Sigmoid colon (tissue), 7 donors: Measurements from ENCODE around the gene GPC5. TPM values are rescaled to one million over a fixed set of nuclear protein-coding genes. Genes with fewer than 3 reads are reported as not detected.

Source experiments
- DNase-seq: peaks from one replicate; pipeline ENCODE4 v3.0.0-alpha.2; 2019
- H3K27ac ChIP-seq, 4 donors: fragments of 200-600 bp; sonication (generic); one replicate each; pipeline ENCODE4 v1.5.1; 2016 to 2019; ENCODE audit warnings: mild to moderate bottlenecking in 1 of 4
- H3K27me3 ChIP-seq, 3 donors: fragments of 200-600 bp; sonication (generic); one replicate each; pipeline ENCODE4 v1.5.1; 2019; ENCODE audit warnings: mild to moderate bottlenecking in 1 of 3
- H3K36me3 ChIP-seq, 4 donors: fragments of 200-600 bp; sonication (generic); one replicate each; pipeline ENCODE4 v1.5.1; 2016 to 2019
- H3K4me1 ChIP-seq, 4 donors: fragments of 200-600 bp; sonication (generic); one replicate each; pipeline ENCODE4 v1.5.1; 2017 to 2019
- H3K4me3 ChIP-seq, 4 donors: fragments of 200-600 bp; sonication (generic); one replicate each; pipeline ENCODE4 v1.5.1; 2017 to 2019; ENCODE audit warnings: mild to moderate bottlenecking in 2 of 4, moderate library complexity in 1 of 4
- H3K9me3 ChIP-seq, 4 donors: fragments of 200-600 bp in 3 of 4; sonication (generic) in 3 of 4; one replicate each; pipeline versions ENCODE4 v1.5.1 to v1.6.1; 2013 to 2019
- EP300 ChIP-seq, 4 donors: sonication (generic); formaldehyde crosslinking; IDR thresholded peaks; one replicate each; pipeline ENCODE4 v1.6.1; 2017; ENCODE audit warnings: antibody characterized with exemption in 4 of 4
- POLR2A ChIP-seq, 2 donors: fragments of 450-650 bp; IDR thresholded peaks; one replicate each; pipeline ENCODE4 v1.6.1; 2016; ENCODE audit warnings: antibody characterized with exemption in 2 of 2, mild to moderate bottlenecking in 2 of 2, moderate library complexity in 2 of 2
- POLR2AphosphoS5 ChIP-seq, 4 donors: sonication (generic); formaldehyde crosslinking; IDR thresholded peaks; one replicate each; pipeline ENCODE4 v1.6.1; 2017; ENCODE audit warnings: antibody characterized with exemption in 4 of 4
- WGBS, 2 donors: extraction: QIAGEN DNeasy Blood & Tissue Kit; methylation state at CpG; one replicate each; pipeline ENCODE4 v1.1.7; 2013; 5-methylcytosine and 5-hydroxymethylcytosine counted together
- intact Hi-C: fragments of 100-400 bp; cut with DNase I; formaldehyde crosslinking; loops from one replicate; pipeline ENCODE4 v1.15.1; 2023
- polyA plus RNA-seq, 3 donors: library from polyadenylated mRNA; stranded (reverse); fragments of 200-250 nt; gene quantifications; one replicate each; pipeline ENCODE4 v1.2.3, GENCODE V29; 2013
- total RNA-seq, 4 donors: library from RNA; depleted of rRNA; stranded (reverse); fragments of >200 nt; gene quantifications; one replicate each; pipeline ENCODE4 v1.1.0, GENCODE V29; 2016
- TF ChIP-seq, protein P1 (sequence below), 4 experiments: fragments of 450-650 bp in 3 of 4; fragments of 200-600 bp in 1 of 4; IDR thresholded peaks; one replicate each; pipeline ENCODE4 v1.5.1; 2016 to 2019; ENCODE audit warnings: antibody characterized with exemption in 4 of 4, mild to moderate bottlenecking in 3 of 4, moderate library complexity in 2 of 4
- donor health status: healthy with polysubstance abuse.
- donor health status: Bipolar disorder and iron deficiency.
- donor health status: healthy.

The GPC5 gene
- total and polyA plus RNA-seq, 7 donors = 0.39 to 3.9 (median 2.9) TPM; not detected in 2

DNA sequence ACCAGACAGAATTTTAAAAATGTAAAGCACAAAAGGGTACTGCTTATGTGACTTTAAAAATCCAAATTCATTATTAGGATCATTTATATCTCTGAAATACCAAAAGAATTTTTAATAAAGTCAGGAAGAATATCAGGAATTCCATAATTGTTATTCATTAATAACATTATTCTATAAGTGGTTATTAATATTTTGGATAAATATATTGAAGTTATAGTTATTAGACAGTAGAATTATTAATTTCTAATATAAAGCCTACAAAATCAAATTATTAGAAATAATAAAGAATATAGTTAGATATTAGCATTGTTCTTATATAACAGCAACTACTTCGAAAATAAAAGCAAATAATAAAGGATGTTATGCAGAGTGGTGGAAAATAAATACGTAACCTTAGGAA lies 105.8 kb downstream of the GPC5 start:
- H3K4me1 ChIP-seq = no peaks in the 10 kb centered on the region
- intact Hi-C loops = no loop called here
- DNase-seq = no peak
- H3K27me3 ChIP-seq = no peaks in the 10 kb centered on the region
- WGBS, 2 donors = 82 to 91% methylated on average over 2 of the region's 2 CpGs
- no peaks in the 10 kb centered on the region for H3K9me3 ChIP-seq
- H3K27ac ChIP-seq = no peak overlapping the region
- H3K4me3 ChIP-seq = no peak overlapping the region
- TF ChIP-seq, protein P1, sequence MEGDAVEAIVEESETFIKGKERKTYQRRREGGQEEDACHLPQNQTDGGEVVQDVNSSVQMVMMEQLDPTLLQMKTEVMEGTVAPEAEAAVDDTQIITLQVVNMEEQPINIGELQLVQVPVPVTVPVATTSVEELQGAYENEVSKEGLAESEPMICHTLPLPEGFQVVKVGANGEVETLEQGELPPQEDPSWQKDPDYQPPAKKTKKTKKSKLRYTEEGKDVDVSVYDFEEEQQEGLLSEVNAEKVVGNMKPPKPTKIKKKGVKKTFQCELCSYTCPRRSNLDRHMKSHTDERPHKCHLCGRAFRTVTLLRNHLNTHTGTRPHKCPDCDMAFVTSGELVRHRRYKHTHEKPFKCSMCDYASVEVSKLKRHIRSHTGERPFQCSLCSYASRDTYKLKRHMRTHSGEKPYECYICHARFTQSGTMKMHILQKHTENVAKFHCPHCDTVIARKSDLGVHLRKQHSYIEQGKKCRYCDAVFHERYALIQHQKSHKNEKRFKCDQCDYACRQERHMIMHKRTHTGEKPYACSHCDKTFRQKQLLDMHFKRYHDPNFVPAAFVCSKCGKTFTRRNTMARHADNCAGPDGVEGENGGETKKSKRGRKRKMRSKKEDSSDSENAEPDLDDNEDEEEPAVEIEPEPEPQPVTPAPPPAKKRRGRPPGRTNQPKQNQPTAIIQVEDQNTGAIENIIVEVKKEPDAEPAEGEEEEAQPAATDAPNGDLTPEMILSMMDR (IDR thresholded peaks at IDR 0.05) = no peak
- H3K36me3 ChIP-seq = no peaks in the 10 kb centered on the region

DNA sequence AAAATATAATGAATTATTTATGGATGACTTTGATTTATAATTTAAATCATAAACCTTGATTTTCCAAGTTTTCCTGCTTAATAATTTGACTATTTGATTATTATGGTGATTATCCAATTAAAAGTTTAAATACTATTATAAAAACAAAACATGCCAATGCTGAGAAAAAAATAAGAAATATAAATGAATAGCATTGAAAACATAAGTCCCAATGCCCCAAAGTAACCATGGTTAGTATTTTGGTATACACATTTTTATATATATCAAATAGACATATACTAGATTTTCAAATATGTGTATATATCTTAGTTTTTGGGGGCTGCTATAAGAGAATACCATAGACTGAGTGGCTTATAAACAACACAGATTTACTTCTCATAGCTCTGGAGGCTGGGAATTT lies 108.3 kb downstream of the GPC5 start:
- no peaks in the 10 kb centered on the region for H3K4me1 ChIP-seq
- no peak overlapping the region for H3K27ac ChIP-seq
- intact Hi-C loops = no loop called here
- no peak for DNase-seq
- no peaks in the 10 kb centered on the region for H3K36me3 ChIP-seq
- H3K9me3 ChIP-seq = no peaks in the 10 kb centered on the region
- H3K27me3 ChIP-seq = no peaks in the 10 kb centered on the region
- no peak overlapping the region for H3K4me3 ChIP-seq
- TF ChIP-seq, protein P1 (IDR thresholded peaks at IDR 0.05) = no peak
- TF ChIP-seq POLR2A (IDR thresholded peaks at IDR 0.05) (no peak), POLR2AphosphoS5 (IDR thresholded peaks at IDR 0.05) (no peak), EP300 (IDR thresholded peaks at IDR 0.05) (no peak)

DNA sequence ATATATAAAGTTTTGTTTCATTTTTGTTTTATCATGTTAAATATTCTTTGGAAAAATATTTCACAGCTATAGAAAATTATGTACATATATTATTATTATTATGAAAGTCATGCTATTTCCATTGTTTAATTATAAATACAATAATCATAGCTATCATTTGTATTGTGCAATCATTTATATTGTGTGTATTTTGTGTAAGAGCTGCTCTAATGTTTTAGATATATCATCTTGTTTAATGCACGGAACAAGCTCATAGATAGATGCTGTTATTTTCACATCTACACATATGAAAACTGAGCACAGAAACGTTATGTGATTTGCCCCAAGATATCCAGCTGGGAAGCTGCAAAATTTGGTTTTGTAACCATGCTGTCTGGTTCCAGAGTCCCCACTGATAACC lies 111.6 kb downstream of the GPC5 start:
- H3K36me3 ChIP-seq = no peaks in the 10 kb centered on the region
- intact Hi-C loops = no loop called here
- no peak overlapping the region for H3K27ac ChIP-seq
- no peaks in the 10 kb centered on the region for H3K9me3 ChIP-seq
- H3K4me1 ChIP-seq = no peaks in the 10 kb centered on the region
- H3K4me3 ChIP-seq = no peak overlapping the region
- TF ChIP-seq POLR2A (IDR thresholded peaks at IDR 0.05) = no peak
- no peak for TF ChIP-seq EP300 (IDR thresholded peaks at IDR 0.05)
- TF ChIP-seq POLR2AphosphoS5 (IDR thresholded peaks at IDR 0.05) = no peak
- TF ChIP-seq, protein P1 (IDR thresholded peaks at IDR 0.05) = no peak
- DNase-seq = no peak
- H3K27me3 ChIP-seq = no peaks in the 10 kb centered on the region
- WGBS, 2 donors = 62 to 81% methylated on average over 2 of the region's 2 CpGs

DNA sequence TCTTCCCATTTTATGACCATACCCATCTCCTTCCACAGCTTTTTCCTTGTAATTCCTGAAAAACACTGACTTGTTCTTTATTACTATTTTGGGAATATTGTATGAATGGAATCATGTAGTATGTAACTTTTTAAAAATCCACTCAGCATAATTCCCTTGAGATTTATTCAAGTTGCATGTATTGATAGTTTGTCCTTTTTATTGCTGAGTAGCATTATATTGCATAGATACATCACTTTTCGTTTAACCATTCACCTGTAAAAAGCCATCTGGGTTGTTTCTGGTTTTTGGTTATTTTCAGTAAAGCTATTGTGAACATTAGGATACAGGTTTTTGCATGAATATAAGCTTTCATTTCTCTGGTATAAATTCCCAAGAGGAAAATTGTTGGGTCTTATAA lies 115.4 kb downstream of the GPC5 start:
- Histone ChIP-seq H3K27ac (no peak overlapping the region), H3K4me3 (no peak overlapping the region), H3K27me3 (no peaks in the 10 kb centered on the region), H3K4me1 (no peaks in the 10 kb centered on the region), H3K36me3 (no peaks in the 10 kb centered on the region), H3K9me3 (no peaks in the 10 kb centered on the region)
- WGBS, 2 donors = 67 to 72% methylated on average over 1 of the region's 1 CpG
- DNase-seq = no peak
- intact Hi-C loops = no loop called here
- TF ChIP-seq, protein P1 (IDR thresholded peaks at IDR 0.05) = no peak
- TF ChIP-seq POLR2A (IDR thresholded peaks at IDR 0.05) = no peak
- no peak for TF ChIP-seq POLR2AphosphoS5 (IDR thresholded peaks at IDR 0.05)
- TF ChIP-seq EP300 (IDR thresholded peaks at IDR 0.05) = no peak

DNA sequence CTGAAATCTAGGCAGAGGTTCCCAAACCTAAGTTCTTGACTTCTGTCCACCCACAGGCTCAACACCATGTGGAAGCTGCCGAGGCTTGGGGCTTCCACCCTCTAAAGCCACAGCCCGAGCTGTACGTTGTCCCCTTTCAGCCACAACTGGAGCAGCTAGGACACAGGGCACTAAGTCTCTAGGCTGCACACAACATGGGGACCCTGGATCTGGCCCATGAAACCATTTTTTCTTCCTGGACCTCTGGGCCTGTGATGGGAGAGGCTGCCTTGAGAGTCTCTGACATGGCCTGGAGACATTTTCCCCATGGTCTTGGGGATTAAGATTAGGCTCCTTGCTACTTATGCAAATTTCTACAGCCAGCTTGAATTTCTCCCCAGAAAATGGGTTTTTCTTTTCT lies 118.4 kb downstream of the GPC5 start:
- intact Hi-C loops = no loop called here

More for the DNA sequence above, 118.4 kb downstream of the GPC5 start:
- DNase-seq = no peak
- H3K27ac ChIP-seq = no peak overlapping the region
- H3K4me1 ChIP-seq = no peaks in the 10 kb centered on the region
- 87 to 89% methylated on average over 3 of the region's 3 CpGs for WGBS, 2 donors
- TF ChIP-seq, protein P1 (IDR thresholded peaks at IDR 0.05) = no peak
- TF ChIP-seq POLR2AphosphoS5 (IDR thresholded peaks at IDR 0.05) (no peak), EP300 (IDR thresholded peaks at IDR 0.05) (no peak), POLR2A (IDR thresholded peaks at IDR 0.05) (no peak)
- H3K4me3 ChIP-seq = no peak overlapping the region
- H3K27me3 ChIP-seq = no peaks in the 10 kb centered on the region
- H3K36me3 ChIP-seq = no peaks in the 10 kb centered on the region
- no peaks in the 10 kb centered on the region for H3K9me3 ChIP-seq
